ENCODE measurements around the gene THSD1. TPM values are rescaled to one million over a fixed set of nuclear protein-coding genes. Genes with fewer than 3 reads are reported as not detected.

THSD1 gene
- total RNA-seq, 4 donors from 2014 or later, result 0.64 to 7.3 (median 4.8) TPM

- no peaks in the 10 kb centered on the region for H3K9me3 ChIP-seq
- no peak overlapping the region for H3K4me3 ChIP-seq
- no peak overlapping the region for H3K27ac ChIP-seq
- H3K36me3 ChIP-seq, result peaks cover 4 to 98% (median 7%) of the 10 kb centered on the region in 3 donors
- H3K4me1 ChIP-seq, result peaks cover 0 to 30% (median 0%) of the 10 kb centered on the region in 3 donors
- H3K27me3 ChIP-seq, result no peaks in the 10 kb centered on the region
- TF ChIP-seq CTCF (IDR thresholded peaks at IDR 0.05) (no peak), POLR2A (IDR thresholded peaks at IDR 0.05) (no peak)
- no peak for DNase-seq
- 89 to 90% methylated on average over 2 of the region's 2 CpGs for WGBS, 2 donors
- intact Hi-C loops (cut with DNase I), result no loop called here
These were observed 26.5 kb upstream of the THSD1 start for GRCh38 chr13:52432456-52432855.

- TF ChIP-seq CTCF (IDR thresholded peaks at IDR 0.05) (no peak), POLR2A (IDR thresholded peaks at IDR 0.05) (no peak)
- Histone ChIP-seq H3K4me3 (no peak overlapping the region), H3K36me3 (peaks cover 14 to 98% (median 18%) of the 10 kb centered on the region in 3 donors), H3K27ac (no peak overlapping the region), H3K27me3 (no peaks in the 10 kb centered on the region), H3K9me3 (no peaks in the 10 kb centered on the region), H3K4me1 (peaks cover 0 to 19% (median 0%) of the 10 kb centered on the region in 3 donors)
- no peak for DNase-seq
- 63% methylated on average over 2 of the region's 2 CpGs for WGBS, 2 donors
- intact Hi-C loops (cut with DNase I), result no loop called here
These were observed 22.3 kb upstream of the THSD1 start for GRCh38 chr13:52428295-52428694.

GRCh38 chr13:52421216-52421615 lies 15.2 kb upstream of the THSD1 start:
- WGBS, 2 donors, result 86 to 93% methylated on average over 3 of the region's 3 CpGs
- intact Hi-C loops (cut with DNase I), result no loop called here
- peaks cover 10 to 93% (median 36%) of the 10 kb centered on the region in 3 donors for H3K36me3 ChIP-seq

GRCh38 chr13:52419080-52419479 lies 13.1 kb upstream of the THSD1 start:
- Histone ChIP-seq H3K9me3 (no peaks in the 10 kb centered on the region), H3K4me1 (peaks cover 0 to 18% (median 11%) of the 10 kb centered on the region in 3 donors), H3K4me3 (no peak overlapping the region), H3K27ac (no peak overlapping the region), H3K36me3 (peaks cover 5 to 93% (median 36%) of the 10 kb centered on the region in 3 donors), H3K27me3 (no peaks in the 10 kb centered on the region)
- intact Hi-C loops (cut with DNase I), result no loop called here
- no peak for DNase-seq
- no peak for TF ChIP-seq CTCF (IDR thresholded peaks at IDR 0.05)
- no peak for TF ChIP-seq POLR2A (IDR thresholded peaks at IDR 0.05)
- whole genome bisulfite sequencing, 2 donors, result 22 to 36% methylated on average over 1 of the region's 1 CpG

More at GRCh38 chr13:52421216-52421615, 15.2 kb upstream of the THSD1 start:
- H3K4me1 ChIP-seq, result no peaks in the 10 kb centered on the region
- no peak for DNase-seq
- TF ChIP-seq CTCF (IDR thresholded peaks at IDR 0.05), result no peak
- TF ChIP-seq POLR2A (IDR thresholded peaks at IDR 0.05), result no peak
- no peak overlapping the region for H3K4me3 ChIP-seq
- H3K27me3 ChIP-seq, result no peaks in the 10 kb centered on the region
- no peaks in the 10 kb centered on the region for H3K9me3 ChIP-seq
- no peak overlapping the region for H3K27ac ChIP-seq

- Histone ChIP-seq H3K36me3 (peaks cover 4 to 75% (median 13%) of the 10 kb centered on the region in 3 donors), H3K27me3 (no peaks in the 10 kb centered on the region), H3K4me3 (no peak overlapping the region), H3K4me1 (peaks cover 0 to 37% (median 23%) of the 10 kb centered on the region in 3 donors), H3K9me3 (no peaks in the 10 kb centered on the region), H3K27ac (peak overlapping the region; percentile 18 to 76 (median 46))
- TF ChIP-seq POLR2A (IDR thresholded peaks at IDR 0.05) (no peak), CTCF (IDR thresholded peaks at IDR 0.05) (no peak)
- intact Hi-C loops (cut with DNase I), result no loop called here
- no peak for DNase-seq
- WGBS, 2 donors, result 24 to 32% methylated on average over 1 of the region's 1 CpG
These were observed 9.0 kb upstream of the THSD1 start for GRCh38 chr13:52414963-52415362.

Data from esophagus squamous epithelium (tissue), 5 donors.